SK-N-SH treated with all-trans-retinoic acid at 6 μM for 48 hours (cell line): Measurements from ENCODE around the gene SMOC1.

Source experiments
- ATAC-seq: fragments of 200-7000 bp; cut with Tn5 transposase; 3 replicates; pipeline ENCODE4 v1.9.1; 2020; ENCODE audit warnings: mild to moderate bottlenecking, moderate library complexity
- ARNTL ChIP-seq: fragments of 450-650 bp; formaldehyde crosslinking; IDR thresholded peaks from 2 replicates; pipeline ENCODE4 v1.5.0; 2020; ENCODE audit warnings: low read depth, mild to moderate bottlenecking, moderate library complexity, borderline replicate concordance
- BACH2 ChIP-seq: fragments of 250-450 bp; sonication (Bioruptor Pico); IDR thresholded peaks from 2 replicates; pipeline ENCODE4 v1.9.0; 2021; ENCODE audit warnings: mild to moderate bottlenecking, borderline replicate concordance
- CREB5 ChIP-seq: fragments of 250-450 bp; sonication (Bioruptor Pico); IDR thresholded peaks from 2 replicates; pipeline ENCODE4 v1.5.1; 2020; ENCODE audit warnings: low read depth, mild to moderate bottlenecking, moderate library complexity
- CSDC2 ChIP-seq: fragments of 250-450 bp; sonication (Bioruptor Pico); IDR thresholded peaks from 2 replicates; pipeline ENCODE4 v1.5.0; 2020; ENCODE audit warnings: mild to moderate bottlenecking, moderate library complexity
- CSRNP3 ChIP-seq: fragments of 250-450 bp; sonication (Bioruptor Pico); IDR thresholded peaks from 2 replicates; pipeline ENCODE4 v1.5.1; 2021; ENCODE audit warnings: mild to moderate bottlenecking, moderate library complexity
- ESRRG ChIP-seq: fragments of 250-450 bp; sonication (Bioruptor Pico); IDR thresholded peaks from 2 replicates; pipeline ENCODE4 v1.6.1; 2021; ENCODE audit warnings: mild to moderate bottlenecking
- GLIS3 ChIP-seq: fragments of 250-450 bp; sonication (Bioruptor Pico); IDR thresholded peaks from 2 replicates; pipeline ENCODE4 v1.5.0; 2020; ENCODE audit warnings: mild to moderate bottlenecking, moderate library complexity
- ISL1 ChIP-seq: fragments of 250-450 bp; sonication (Bioruptor Pico); IDR thresholded peaks from 2 replicates; pipeline ENCODE4 v2.1.2; 2022; ENCODE audit warnings: mild to moderate bottlenecking, moderate library complexity
- PATZ1 ChIP-seq: fragments of 250-450 bp; sonication (Bioruptor Pico); IDR thresholded peaks from 2 replicates; pipeline ENCODE4 v1.8.0; 2020; ENCODE audit warnings: mild to moderate bottlenecking, moderate library complexity, borderline replicate concordance
- POU6F1 ChIP-seq: fragments of 250-450 bp; sonication (Bioruptor Pico); IDR thresholded peaks from 2 replicates; pipeline ENCODE4 v1.8.0; 2021; ENCODE audit warnings: low read depth, mild to moderate bottlenecking, moderate library complexity, borderline replicate concordance
- RARB ChIP-seq: fragments of 250-450 bp; sonication (Bioruptor Pico); IDR thresholded peaks from 2 replicates; pipeline ENCODE4 v1.8.0; 2021; ENCODE audit warnings: mild to moderate bottlenecking, moderate library complexity
- TCF4 ChIP-seq: fragments of 250-450 bp; sonication (Bioruptor Pico); IDR thresholded peaks from 2 replicates; pipeline ENCODE4 v1.8.0; 2021; ENCODE audit warnings: mild to moderate bottlenecking, moderate library complexity, borderline replicate concordance
- TSHZ2 ChIP-seq: fragments of 250-450 bp; sonication (Bioruptor Pico); IDR thresholded peaks from 2 replicates; pipeline ENCODE4 v1.5.0; 2020; ENCODE audit warnings: mild to moderate bottlenecking, moderate library complexity
- ZC3H10 ChIP-seq: fragments of 250-450 bp; sonication (Bioruptor Pico); IDR thresholded peaks from 2 replicates; pipeline ENCODE4 v1.5.1; 2021; ENCODE audit warnings: mild to moderate bottlenecking, moderate library complexity
- ZFP3 ChIP-seq: fragments of 250-450 bp; sonication (Bioruptor Pico); IDR thresholded peaks from 2 replicates; pipeline ENCODE4 v1.5.0; 2020; ENCODE audit warnings: mild to moderate bottlenecking, moderate library complexity
- ZFP30 ChIP-seq: fragments of 450-650 bp; formaldehyde crosslinking; IDR thresholded peaks from 2 replicates; pipeline ENCODE4 v1.5.0; 2022; ENCODE audit warnings: mild to moderate bottlenecking, moderate library complexity
- ZNF565 ChIP-seq: fragments of 450-650 bp; formaldehyde crosslinking; conservative IDR thresholded peaks from 2 replicates; pipeline ENCODE4 v1.5.0; 2020; ENCODE audit warnings: low read depth, mild to moderate bottlenecking, moderate library complexity
- ZNF8 ChIP-seq: fragments of 450-650 bp; formaldehyde crosslinking; IDR thresholded peaks from 2 replicates; pipeline ENCODE4 v1.5.0; 2020; ENCODE audit warnings: mild to moderate bottlenecking, moderate library complexity

The SMOC1 gene

GRCh38 chr14:69930780-69931379, 51.7 kb downstream of the SMOC1 start:
- no peak for ATAC-seq
- TF ChIP-seq ZFP30 (no peak), ZFP3 (CRISPR knock-in tag) (no peak), POU6F1 (no peak), ISL1 (no peak), CSRNP3 (CRISPR knock-in tag) (no peak), PATZ1 (no peak), ZNF565 (CRISPR knock-in tag) (no peak), RARB (no peak), TSHZ2 (no peak), ZC3H10 (CRISPR knock-in tag) (no peak), BACH2 (CRISPR knock-in tag) (no peak), GLIS3 (CRISPR knock-in tag) (no peak), CREB5 (no peak)

GRCh38 chr14:69931960-69932359, 52.7 kb downstream of the SMOC1 start:
- TF ChIP-seq CREB5 (no peak), ARNTL (no peak), CSDC2 (CRISPR knock-in tag) (no peak), ZFP3 (CRISPR knock-in tag) (no peak), POU6F1 (no peak), ZNF565 (CRISPR knock-in tag) (no peak), ZNF8 (no peak), TCF4 (CRISPR knock-in tag) (no peak), ESRRG (CRISPR knock-in tag) (no peak)
- TF ChIP-seq, all 23 proteins: peak for 0
- no peak for ATAC-seq

GRCh38 chr14:69932391-69932790, 53.2 kb downstream of the SMOC1 start:
- no peak for ATAC-seq
- no peak for TF ChIP-seq TCF4 (CRISPR knock-in tag)
